ENCODE results near the gene CDC42SE1. TPM values are rescaled to one million over a fixed set of nuclear protein-coding genes. Genes with fewer than 3 reads are reported as not detected.
A peak's percentile ranks its signal among the peaks of the same experiment; 100 is the strongest.

The CDC42SE1 gene
- total RNA-seq, 1 donor from 2014 or later: 148 TPM

DNA sequence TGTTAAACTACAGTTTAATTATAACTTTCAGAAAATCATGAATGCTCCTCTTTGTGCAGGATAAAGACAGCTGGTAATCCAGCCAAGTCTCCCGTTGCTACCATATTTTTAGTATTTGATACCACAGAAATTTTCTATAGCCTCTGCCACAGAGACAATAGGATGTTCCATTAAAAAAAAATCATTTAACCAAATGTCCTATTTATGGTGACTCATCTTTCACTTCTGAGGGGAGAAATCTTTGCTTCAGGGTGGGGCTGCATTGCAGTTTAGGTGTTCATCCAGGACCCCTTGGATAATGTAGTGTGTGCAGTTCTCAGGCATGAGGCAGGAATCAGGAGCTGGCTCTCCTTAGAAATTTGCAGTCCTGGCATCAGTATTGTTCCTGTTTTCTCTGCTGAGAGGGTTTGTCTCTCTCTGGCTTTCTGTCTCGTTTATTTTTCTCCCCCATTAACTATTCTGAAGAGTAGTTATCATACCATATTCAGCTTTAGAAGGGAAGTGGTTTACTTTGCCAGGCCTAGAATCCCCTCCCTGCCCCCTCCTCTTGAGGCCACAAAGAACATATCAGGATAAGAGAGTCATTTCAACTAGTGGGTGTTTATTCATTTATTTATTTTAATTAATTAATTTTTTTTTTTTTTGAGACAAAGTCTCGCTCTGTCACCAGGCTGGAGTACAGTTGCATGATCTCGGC, 48.1 kb downstream of the CDC42SE1 start:
- TF ChIP-seq, protein P1, sequence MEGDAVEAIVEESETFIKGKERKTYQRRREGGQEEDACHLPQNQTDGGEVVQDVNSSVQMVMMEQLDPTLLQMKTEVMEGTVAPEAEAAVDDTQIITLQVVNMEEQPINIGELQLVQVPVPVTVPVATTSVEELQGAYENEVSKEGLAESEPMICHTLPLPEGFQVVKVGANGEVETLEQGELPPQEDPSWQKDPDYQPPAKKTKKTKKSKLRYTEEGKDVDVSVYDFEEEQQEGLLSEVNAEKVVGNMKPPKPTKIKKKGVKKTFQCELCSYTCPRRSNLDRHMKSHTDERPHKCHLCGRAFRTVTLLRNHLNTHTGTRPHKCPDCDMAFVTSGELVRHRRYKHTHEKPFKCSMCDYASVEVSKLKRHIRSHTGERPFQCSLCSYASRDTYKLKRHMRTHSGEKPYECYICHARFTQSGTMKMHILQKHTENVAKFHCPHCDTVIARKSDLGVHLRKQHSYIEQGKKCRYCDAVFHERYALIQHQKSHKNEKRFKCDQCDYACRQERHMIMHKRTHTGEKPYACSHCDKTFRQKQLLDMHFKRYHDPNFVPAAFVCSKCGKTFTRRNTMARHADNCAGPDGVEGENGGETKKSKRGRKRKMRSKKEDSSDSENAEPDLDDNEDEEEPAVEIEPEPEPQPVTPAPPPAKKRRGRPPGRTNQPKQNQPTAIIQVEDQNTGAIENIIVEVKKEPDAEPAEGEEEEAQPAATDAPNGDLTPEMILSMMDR (IDR thresholded peaks at IDR 0.05): no peak
- Mint-ChIP-seq H3K4me3 (no peak overlapping the region), H3K9me3 (no peaks in the 10 kb centered on the region), H3K27me3 (no peaks in the 10 kb centered on the region), H3K36me3 (ENCODE audit: low read depth) (peaks cover 19% of the 10 kb centered on the region), H3K4me1 (peaks cover 46% of the 10 kb centered on the region), H3K27ac (no peak overlapping the region)
- no peak for DNase-seq
- POLR2A ChIA-PET: no interaction called here
- ATAC-seq (ENCODE audit: low read depth): no peak
- CTCF ChIA-PET: interaction anchor here (1.2 kb wide), 1 partner anchor 13 kb away, joined by 4 read pairs; no protein-coding TSS in a partner anchor
- intact Hi-C loops (cut with micrococcal nuclease): no loop called here

DNA sequence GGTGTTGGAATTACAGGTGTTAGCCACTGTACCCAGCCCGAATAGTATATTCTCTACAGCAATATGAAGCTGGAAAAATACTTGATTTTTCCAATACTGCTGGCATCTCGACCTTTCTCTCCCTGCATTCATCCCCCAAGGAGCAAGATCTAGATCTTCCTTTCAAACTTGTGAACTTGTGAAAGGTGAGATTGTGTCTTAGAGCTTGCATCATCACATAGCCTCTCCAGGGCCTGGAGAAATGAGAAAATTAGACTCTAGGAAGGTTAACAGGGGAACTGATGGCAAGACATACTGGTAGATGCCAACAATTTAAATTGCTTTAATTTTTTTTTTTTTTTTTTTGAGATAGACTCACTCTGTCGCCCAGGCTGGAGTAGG, 49.1 kb downstream of the CDC42SE1 start:
- H3K27me3 Mint-ChIP-seq: no peaks in the 10 kb centered on the region
- no peak overlapping the region for H3K27ac Mint-ChIP-seq
- no peaks in the 10 kb centered on the region for H3K9me3 Mint-ChIP-seq
- TF ChIP-seq, protein P1 (IDR thresholded peaks at IDR 0.05): no peak
- intact Hi-C loops (cut with micrococcal nuclease): no loop called here
- DNase-seq (no peak), ATAC-seq (ENCODE audit: low read depth) (no peak)
- H3K4me1 Mint-ChIP-seq: peaks cover 56% of the 10 kb centered on the region
- H3K4me3 Mint-ChIP-seq: no peak overlapping the region
- POLR2A ChIA-PET: interaction anchor here (0.7 kb wide), 1 partner anchor 348 kb away, joined by 5 read pairs; no protein-coding TSS in a partner anchor
- CTCF ChIA-PET: interaction anchor here (0.9 kb wide), 1 partner anchor 14 kb away, joined by 3 read pairs; no protein-coding TSS in a partner anchor
- peaks cover 18% of the 10 kb centered on the region for H3K36me3 Mint-ChIP-seq (ENCODE audit: low read depth)

DNA sequence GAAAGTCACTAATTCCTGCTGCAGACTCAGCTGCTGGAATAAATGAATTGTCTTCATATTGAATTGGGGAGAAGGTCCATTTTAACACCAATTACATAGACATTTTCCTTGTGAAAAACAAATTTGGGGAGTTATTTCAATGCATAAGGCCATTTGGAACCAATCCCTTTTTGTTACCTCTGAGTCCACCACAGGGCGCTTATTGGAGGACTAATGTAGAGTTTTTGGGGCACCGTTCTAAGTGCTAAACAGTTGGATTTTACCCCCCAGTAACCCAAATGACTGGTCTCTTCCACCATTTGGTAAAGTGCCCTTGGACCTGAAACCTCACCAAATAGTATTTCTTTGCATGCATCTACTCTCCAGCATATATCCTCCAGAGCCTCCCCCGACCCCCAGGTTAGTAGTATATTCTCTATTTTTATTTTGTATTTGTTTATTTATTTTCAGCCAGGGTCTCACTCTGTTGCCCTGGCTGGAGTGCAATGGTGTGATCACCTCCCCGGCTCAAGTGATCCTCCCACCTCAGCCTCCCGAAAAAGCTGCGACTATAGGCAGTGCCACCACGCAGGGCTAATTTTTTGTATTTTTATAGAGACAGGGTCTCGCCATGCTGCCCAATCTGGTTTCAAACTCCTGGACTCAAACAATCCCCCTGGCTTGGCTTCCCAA, 49.6 kb downstream of the CDC42SE1 start:
- DNase-seq (no peak), ATAC-seq (ENCODE audit: low read depth) (no peak)
- ChIA-PET CTCF (interaction anchor here (0.6 to 0.9 kb wide), 2 partner anchors 14 to 52 kb away, joined by 3 read pairs; no protein-coding TSS in a partner anchor), POLR2A (interaction anchor here (0.7 kb wide), 1 partner anchor 348 kb away, joined by 5 read pairs; no protein-coding TSS in a partner anchor)
- Mint-ChIP-seq H3K9me3 (no peaks in the 10 kb centered on the region), H3K27me3 (no peaks in the 10 kb centered on the region), H3K4me3 (peak overlapping the region; percentile 98), H3K36me3 (ENCODE audit: low read depth) (peaks cover 18% of the 10 kb centered on the region), H3K4me1 (peaks cover 58% of the 10 kb centered on the region), H3K27ac (no peak overlapping the region)
- intact Hi-C loops (cut with micrococcal nuclease): loop anchor here (2.0 to 10.0 kb wide), 7 partner anchors 39 to 602 kb away; partner anchors contain the start of genes CDC42SE1, PSMD4, SNX27 and TNFAIP8L2
- TF ChIP-seq, protein P1 (IDR thresholded peaks at IDR 0.05): no peak

DNA sequence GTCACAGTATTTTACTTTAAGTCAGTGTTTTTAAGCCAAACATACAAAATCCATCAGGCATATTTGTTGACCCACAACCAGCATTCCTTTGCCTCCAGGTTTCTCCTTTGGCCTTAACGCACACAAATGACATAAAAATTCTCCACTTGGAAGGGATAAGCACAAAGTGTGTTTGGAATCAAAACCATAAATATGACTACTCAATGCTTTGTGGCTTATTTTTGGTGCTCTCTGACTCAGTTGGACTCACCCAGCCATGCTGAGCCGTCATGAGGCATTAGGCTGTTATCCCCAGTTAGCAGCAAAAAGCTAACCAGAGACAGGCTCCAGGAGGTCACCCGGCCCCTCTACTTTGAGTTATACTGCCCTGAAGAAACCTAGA, 50.2 kb downstream of the CDC42SE1 start:
- H3K4me1 Mint-ChIP-seq: peaks cover 63% of the 10 kb centered on the region
- DNase-seq: no peak
- POLR2A ChIA-PET: no interaction called here
- ATAC-seq (ENCODE audit: low read depth): no peak
- H3K9me3 Mint-ChIP-seq: no peaks in the 10 kb centered on the region
- TF ChIP-seq, protein P1 (IDR thresholded peaks at IDR 0.05): no peak
- H3K4me3 Mint-ChIP-seq: peak overlapping the region; percentile 98
- intact Hi-C loops (cut with micrococcal nuclease): loop anchor here (2.0 to 10.0 kb wide), 7 partner anchors 40 to 603 kb away; partner anchors contain the start of genes CDC42SE1, PSMD4, SNX27 and TNFAIP8L2
- no peaks in the 10 kb centered on the region for H3K27me3 Mint-ChIP-seq
- H3K27ac Mint-ChIP-seq: peak overlapping the region; percentile 93
- CTCF ChIA-PET: interaction anchor here (0.6 kb wide), 1 partner anchor 52 kb away, joined by 3 read pairs; no protein-coding TSS in a partner anchor
- peaks cover 18% of the 10 kb centered on the region for H3K36me3 Mint-ChIP-seq (ENCODE audit: low read depth)
